GM03348 (cell line): ENCODE data around the gene NUP98.
A peak's percentile ranks its signal among the peaks of the same experiment; 100 is the strongest.
"Not testable (repeated sequence)": the region's sequence is repeated elsewhere in the genome, so short reads cannot be mapped to it uniquely, and the experiment has no call there.

ENCODE experiments used
- DNase-seq: peaks from one replicate; pipeline ENCODE4 v3.0.0; 2012; ENCODE audit warnings: low spot score

The NUP98 gene

DNA sequence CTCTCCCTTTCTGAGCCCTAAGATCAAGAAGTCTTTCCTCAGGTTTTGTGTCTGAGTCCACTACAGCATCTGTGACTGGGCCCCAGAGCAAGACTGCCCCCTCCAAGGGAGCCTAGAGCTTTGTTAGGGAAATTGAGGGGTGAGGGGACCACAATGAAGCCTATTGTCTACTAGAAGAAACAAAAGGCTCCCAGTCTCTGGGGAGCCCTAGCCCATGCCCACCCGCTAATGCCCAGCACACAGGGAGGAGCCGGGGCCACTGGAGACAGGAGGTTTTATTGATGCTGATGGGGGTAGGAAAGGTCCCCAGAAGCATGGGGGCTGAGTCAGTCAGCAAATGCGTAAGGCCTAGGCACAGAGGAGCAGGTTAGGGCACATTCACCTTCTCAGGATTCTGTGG lies 29.4 kb upstream of the NUP98 start:
- DNase-seq, result no peak

DNA sequence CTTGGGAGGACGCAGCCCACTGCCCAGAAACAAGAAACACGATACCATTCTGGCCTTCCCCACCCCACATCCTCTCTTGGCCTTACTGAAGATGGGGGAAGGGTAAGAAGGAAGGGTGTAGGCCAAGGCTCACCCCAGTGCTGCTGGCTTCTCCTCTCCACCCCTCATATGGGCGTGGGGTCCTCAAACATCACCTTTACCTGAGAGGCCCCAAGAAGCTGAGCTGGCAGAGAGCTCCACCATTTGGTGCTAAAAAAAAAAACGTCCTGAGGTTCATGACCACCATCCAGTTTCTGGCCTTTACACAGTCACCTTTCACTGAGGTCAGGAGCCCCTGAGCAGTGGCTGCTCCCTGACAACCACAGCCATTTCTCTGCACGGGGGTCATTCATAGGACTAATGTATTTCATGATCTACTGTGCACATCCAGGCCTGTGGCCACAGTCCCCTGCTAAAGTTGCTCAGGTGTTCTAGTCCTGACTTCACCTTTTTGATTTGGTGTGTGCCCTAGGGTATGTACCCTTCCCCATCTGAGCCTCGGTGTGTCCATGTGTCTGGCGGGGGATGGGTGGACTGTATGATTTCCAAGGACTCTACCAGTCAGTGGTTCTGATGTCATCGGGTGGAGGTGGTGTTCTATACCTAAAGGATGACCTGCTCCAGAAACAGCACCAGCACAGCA lies 28.3 kb upstream of the NUP98 start:
- no peak for DNase-seq

DNA sequence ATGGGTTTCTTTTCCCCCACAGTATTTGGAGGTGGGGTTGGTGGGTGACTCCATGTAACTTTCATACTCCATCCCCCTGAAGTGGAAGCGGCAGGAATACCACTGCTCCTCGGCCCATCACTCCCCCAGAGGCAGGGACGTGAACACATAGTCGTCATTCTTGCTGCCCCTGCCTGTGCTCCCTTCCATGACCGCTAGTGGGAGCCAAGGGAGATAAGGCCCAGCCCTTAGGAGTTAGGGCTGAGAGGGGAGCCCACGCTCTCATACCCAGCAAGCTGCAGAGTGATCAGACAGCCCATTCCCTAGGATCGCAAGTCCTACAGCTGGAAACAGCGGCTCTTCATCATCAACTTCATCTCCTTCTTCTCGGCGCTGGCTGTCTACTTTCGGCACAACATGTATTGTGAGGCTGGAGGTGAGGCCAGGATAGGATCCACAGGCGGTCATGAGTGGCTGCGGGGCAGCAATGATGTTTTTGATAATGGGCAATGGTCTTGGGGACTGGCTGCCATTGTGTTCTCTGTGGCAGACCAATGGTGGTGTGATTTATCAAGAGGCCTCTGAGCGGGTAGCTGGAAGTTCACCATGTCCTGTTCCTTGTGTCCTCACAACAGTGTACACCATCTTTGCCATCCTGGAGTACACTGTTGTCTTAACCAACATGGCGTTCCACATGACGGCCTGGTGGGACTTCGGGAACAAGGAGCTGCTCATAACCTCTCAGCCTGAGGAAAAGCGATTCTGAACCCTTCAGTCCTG lies 27.5 kb upstream of the NUP98 start:
- DNase-seq, result peak; percentile 41

DNA sequence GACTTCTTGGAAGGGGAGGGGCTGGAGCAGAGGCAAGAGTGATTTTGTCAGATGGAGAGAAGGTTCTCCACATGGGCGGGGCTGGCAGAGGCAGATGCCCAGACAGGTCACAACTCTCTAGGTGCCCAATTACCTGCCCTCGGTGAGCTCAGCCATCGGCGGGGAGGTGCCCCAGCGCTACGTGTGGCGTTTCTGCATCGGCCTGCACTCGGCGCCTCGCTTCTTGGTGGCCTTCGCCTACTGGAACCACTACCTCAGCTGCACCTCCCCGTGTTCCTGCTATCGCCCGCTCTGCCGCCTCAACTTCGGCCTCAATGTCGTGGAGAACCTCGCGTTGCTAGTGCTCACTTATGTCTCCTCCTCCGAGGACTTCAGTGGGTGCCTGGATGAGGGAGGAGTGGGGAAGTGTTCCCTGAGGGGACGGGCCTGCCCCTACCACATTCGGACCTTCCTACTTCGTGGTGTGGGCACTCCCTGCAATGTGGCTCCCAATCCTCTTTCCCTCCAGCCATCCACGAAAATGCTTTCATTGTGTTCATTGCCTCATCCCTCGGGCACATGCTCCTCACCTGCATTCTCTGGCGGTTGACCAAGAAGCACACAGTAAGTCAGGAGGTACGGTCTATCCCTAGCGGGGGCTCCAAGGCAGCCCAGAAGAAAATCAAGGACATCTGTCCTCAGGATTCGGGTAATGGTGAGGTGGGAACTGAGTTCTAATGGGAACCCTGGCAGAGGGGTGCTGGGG lies 26.6 kb upstream of the NUP98 start:
- DNase-seq, result no peak

DNA sequence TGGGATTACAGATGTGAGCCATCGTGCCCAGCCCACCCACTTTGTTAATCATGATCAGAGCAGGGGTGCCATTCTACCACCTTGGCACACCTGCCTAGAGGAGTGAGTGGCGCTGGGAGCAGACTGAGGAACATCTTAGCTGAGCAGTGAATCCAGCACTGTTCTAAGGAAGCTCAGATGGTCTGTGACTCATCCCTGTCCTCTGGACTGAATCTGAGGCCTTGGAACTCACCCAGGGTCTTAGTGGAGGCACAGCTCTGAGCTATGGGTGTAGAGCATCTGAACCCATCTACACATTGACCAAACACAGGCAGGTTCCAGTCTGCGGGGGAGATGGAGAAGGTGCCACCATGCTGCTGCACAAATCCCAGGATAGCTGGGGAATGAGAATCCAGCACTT lies 25.9 kb upstream of the NUP98 start:
- DNase-seq, result peak; percentile 86

DNA sequence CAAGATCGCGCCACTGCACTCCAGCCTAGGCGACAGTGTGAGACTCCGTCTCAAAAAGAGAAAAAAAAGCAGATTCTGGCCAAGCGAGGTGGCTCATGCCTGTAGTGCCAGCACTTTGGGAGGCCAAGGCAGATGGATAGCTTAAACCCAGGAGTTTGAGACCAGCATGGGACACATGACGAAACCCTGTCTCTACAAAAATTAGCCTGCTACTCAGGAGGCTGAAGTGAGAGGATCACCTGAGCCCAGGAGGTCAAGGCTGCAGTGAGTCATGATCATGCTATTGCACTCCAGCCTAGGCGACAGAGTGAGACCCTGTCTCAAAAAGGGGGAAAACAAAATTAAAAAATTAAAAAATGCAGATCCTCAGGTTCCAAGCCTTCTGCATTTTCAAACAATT lies 25.0 kb upstream of the NUP98 start:
- no peak for DNase-seq

DNA sequence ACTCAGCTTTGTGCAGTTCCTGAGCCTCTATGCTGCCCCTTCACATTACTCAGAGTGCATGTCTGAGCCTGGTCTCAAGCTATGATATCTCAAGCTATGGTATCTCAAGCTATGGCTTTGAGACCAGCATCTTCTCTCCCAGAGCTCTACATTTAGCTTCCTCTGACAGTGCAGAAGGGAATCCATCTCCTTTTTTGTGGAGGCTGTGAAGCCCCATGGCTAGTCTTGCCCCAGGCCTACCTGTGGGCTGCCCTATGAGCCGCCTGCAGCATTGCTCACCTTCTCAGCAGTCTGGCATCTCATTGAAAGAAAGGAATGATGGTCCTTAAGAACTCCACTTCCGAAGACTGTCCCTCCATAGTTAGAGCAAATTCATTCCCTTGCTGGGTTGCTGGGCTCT lies 23.6 kb upstream of the NUP98 start:
- DNase-seq, result no peak

DNA sequence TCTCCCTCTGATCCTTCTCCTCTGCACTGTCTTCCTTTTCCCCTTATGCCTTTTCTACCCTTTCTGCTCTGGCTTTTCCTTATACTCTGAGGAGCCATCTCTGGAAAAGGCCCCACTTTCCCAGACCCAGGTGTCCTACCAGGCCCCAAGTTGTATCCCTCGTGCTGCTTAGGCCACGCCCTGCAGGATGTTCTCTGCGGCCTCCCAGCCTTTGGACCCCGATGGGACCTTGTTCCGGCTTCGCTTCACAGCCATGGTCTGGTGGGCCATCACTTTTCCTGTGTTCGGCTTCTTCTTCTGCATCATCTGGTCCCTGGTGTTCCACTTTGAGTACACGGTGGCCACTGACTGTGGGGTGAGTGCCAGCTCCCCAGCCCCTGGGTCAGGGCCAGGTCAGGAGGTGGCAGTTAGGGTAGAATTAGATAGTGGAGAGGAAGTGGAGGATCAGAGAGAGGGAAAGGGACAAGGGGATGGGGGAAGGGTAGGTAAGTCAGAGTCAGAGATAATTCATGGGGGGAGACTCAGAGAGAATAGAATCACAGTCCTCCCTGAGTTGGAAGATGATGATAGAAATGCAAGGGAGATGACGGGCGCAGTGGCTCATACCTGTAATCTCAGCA lies 19.9 kb upstream of the NUP98 start:
- no peak for DNase-seq

DNA sequence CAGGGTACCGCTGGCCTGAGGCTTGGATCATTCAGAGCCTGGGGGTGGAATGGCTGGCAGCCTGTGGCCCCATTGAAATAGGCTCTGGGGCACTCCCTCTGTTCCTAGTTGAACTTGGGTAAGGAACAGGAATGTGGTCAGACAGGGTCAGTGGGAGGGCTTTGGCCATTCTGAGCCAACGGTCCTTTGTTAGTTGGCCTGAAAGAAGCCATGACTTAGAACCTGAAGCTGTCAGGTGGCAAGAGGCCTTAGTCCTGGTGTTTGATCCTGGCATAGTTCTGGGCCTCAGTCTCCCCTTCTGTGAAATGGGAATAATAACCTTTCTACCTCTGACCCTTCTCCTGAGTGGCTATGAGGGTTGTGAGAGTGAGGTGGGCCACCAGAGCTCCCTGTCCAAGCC lies 19.3 kb upstream of the NUP98 start:
- no peak for DNase-seq

DNA sequence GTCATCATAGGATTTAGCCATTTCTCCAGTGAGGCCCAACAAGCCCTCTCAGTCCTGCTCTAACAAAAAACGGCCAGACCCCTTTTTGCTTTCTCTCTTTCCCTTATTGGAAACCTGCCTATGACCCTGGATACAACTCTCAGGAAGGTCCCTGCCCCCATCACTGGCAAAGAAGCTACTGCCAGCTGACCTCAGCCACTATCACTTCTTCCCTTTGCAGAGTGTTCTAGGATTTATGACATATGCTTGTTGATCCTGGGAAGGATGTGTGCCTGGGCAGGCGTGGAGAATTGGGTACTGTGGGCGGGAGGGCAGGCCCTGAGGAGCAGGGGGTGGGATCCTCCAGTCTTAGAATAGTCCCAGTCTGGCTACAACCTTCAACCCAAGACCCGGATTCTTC lies 18.5 kb upstream of the NUP98 start:
- no peak for DNase-seq

DNA sequence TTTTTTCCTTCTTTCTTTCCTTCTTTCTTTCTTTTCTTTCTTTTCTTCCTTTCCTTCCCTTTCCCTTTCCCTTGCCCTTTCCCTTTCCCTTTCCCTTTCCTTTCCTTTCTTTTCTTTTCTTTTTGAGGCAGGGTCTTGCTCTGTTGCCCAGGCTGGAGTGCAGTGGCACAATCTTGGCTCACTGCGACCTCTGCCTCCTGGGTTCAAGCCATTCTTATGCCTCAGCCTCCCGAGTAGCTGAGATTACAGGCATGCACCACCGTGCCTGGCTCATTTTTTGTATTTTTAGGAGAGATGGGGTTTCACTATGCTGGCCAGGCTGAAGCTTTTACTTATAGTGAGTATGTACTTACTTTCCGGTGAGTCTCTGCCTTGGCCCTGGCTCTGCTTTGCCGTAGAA lies 17.5 kb upstream of the NUP98 start:
- not testable (repeated sequence) for DNase-seq

DNA sequence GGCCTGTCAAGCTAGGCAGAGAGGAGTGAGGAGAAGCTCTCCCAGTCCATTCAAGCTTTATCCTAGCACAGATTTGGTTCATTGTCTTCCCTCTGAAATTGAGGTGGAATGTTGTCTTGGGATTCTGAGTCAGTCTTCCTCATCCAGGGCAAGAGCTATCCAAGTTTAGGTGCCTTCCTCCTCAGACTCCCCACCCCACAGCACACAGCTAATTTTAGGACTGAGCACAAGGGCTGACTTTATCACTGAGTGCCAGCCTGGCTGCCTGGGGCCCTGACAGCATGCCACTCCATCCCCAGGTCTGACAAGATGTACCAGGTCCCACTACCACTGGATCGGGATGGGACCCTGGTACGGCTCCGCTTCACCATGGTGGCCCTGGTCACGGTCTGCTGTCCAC lies 13.6 kb upstream of the NUP98 start:
- no peak for DNase-seq

DNA sequence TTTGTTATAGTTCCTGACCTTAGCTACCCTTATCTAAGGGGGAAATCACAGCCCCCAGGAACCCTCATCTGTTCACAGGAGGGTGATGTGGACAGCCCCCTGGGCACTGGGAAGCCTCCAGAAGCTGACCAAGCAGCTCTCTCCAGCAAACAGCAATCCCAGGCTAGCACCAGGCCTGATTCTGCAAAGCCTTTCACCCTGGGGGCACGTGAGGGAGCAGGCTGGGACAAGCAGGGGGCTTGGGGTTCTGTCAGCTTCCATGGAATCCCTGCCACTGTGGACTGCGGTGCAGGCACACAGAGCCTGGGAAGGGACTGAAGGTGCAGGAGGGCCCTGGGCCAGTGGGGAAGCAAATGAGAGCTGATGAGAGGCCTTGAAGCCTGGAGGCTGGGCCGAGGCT lies 13.1 kb upstream of the NUP98 start:
- DNase-seq, result no peak

DNA sequence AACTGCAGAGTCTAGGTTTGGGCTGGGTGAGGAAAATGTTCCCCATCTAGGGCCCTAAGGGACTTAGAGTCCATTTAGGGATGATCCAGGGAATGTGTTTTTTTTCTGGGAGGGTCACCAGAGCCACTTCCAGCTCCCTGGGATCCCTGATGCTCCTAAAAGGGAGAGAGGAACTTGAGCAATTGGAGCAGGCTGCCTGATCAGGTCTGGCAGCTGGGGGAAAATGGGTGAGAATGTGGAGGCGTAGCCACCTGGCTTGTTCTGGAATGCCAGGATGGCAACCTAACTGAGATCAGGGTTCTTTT lies 12.2 kb upstream of the NUP98 start:
- DNase-seq, result no peak

DNA sequence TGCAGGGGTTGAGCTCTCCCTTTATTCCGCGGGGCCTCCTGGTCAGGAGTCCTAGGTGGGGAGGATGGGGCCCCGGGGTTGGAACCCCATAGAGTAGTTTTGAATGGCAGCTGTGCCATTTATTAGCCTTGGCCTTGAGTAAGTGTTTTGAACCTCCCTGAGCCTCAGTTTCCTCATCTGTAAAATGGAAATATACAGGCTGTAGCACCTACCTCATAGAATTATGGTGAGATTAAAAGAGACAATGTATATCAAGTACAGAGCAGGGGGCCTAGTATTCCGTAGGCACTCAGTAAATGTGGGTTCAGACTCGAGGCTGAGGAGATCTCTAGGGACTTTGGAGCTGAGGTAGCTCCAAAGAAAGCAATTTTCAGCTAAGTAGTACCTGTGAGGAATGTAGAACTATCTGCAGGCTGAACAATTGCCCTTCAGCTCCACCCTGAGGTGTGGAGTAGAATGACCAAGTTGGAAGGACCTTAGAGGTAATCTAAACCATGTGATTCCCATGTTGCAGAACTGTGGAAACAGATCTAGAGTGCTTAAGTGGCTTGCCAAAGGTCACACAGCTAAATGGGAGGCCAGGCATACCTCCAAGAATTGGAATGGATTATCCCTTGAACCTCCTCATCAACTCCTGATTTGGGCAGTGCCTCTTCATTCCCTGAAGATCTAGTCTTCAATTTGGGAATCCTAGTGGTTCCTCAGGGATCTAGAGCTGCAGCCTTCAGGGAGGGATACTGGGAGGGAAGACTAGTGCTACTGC lies 11.7 kb upstream of the NUP98 start:
- DNase-seq, result peak; percentile 58

DNA sequence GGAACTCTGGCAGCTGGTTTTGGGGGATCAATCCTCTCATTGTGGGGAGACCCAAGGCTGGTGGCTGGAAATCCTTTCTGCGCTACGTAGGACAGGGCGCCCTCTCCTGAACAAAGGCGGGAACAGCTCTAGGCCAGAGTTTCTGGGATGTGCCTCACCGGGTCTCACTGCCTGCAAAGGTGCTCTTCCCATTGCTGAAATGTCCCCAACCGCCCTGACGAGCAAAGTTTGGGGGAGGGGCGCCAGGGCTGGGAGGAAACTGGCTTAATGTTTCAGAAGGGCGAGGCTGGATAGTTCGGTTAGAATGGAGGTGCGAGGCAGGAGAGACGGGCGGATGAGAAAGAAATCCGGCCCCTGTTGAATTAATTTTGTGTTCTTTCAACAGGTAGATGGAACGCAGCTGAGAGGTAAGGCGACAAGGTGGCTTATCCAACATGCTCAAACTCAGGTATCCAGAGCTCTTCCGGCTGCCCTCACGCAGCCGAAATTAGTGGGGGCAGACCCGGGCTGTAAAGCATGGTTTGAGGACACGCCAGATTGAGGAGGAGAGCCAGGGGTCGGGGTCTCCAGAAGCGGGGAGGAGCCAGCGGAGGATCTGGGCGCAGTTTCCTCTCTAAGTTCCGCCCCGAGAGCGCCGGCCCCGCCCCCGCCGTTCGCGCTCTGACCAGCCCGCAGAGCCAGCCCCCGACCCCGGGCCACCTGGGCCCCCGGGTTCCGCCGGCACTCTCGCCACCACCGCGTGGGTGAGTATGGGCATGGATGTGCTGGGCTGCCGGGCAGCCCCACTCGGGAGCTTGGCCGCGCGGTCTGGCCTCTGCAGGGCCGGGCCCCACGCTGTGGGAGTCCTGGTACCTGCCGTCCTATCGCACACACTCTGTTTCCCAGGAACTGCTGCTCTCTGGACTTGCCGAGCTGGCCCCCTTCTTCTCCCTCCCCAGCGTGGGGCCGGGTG lies 10.8 kb upstream of the NUP98 start, which contains the start of gene PGAP2:
TSS of gene PGAP2 (plus strand) at position 652 of the 952 bp plus-strand sequence. CDS start 2,700 bp downstream, outside the sequence.
- DNase-seq, result peak; percentile 83

DNA sequence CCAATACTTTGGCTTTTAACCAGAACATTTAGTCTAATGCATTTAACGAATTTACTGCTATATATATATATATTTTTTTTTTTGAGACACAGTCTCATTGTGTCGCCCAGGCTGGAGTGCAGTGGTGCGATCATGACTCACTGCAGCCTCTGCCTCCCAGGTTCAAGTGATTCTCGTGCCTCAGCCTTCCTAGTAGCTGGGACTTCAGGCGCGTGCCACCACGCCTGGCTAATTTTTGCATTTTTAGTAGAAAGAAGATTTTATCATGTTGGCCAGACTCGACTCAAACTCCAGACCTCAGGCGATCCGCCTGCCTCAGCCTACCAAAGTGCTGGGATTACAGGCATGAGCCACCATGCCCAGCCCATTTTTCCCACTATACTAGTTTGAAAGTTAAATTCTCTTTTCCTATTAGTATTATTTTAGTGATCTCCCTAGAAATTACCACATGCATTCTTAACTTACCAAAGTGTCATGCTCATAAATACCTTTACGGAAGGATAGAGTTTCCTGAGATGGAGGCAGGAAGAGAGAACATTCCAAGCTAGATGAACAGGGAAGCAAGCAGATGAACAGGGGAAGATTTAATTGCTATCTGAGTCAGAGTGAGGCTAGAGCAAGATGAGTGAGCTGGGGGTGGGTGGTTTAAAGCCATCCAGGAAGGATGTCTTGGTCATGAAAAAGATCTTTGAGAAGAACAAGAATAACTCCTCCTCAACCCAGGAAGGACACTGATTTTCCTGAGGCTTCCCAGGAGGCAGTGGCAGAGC lies 6.6 kb upstream of the NUP98 start:
- DNase-seq, result peak; percentile 69

DNA sequence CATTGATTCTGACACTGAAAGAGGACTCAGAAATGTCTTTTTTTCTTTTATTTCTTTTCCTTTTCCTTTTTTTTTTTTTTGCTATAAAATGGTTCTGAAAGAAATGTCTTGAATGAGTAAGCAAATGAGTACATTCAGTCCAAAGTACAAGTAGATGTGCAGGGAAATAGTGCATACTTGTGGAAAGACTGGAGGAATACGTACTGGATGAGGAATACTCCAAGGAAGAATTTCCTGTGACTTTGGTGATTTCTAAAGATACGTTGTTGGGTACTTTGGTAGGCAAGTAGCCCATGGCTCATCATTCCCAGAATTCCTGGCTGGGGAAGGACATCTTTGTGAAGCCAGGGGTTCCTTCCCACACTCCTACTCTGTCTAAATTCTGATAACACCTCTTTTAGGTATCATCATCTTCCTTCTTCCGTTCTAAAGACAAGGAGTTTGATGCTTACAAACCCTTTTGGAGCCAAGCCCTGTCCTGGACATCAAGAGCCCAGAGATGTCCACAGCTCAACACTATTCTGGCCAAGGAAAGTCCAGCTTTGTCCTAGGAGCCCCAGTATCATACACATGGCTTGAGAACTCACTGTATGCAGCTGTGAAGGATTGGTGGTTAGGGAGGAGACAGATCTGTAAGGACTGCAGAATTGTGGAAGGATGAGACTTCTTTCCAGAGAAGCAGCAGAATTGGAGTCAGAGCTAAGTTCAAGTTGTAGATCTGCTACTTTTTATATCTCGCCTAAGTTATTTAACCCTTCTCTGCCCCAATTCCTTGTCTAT lies 4.8 kb upstream of the NUP98 start:
- peak; percentile 40 for DNase-seq

DNA sequence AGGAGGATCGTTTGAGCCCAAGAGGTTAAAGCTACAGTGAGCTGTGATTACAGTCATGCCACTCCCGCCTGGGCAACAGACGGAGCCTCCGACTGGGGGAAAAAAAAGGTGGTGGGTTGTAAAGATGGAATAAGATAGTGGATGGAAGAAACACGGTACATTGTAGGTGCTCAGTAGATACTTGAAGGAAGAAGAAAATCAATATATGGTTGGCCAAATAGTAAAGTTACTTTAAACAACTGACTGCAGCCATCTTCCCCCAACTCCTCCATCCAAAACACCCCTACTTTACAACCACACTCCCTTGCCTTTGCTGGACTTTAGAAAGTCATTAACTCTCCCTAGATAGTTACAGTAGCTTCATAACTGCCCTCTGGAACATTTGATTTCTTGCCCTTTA lies 2.5 kb upstream of the NUP98 start:
- DNase-seq, result no peak
